ENCODE measurements around the gene FBXL17. TPM values are rescaled to one million over a fixed set of nuclear protein-coding genes. Genes with fewer than 3 reads are reported as not detected.

Gene FBXL17
- total RNA-seq, 8 experiments from 2014 or later: 14.5 to 30.0 (median 26.6) TPM

GRCh38 chr5:107951309-107951708, 430.6 kb downstream of the FBXL17 start:
- WGBS, 10 experiments: 0 to 100% (median 75%) methylated on average over 1 to 3 of the region's 3 CpGs; no CpG with 5 or more reads in 1 of the 10 experiments
- ATAC-seq (replicated peaks in 6 of 8): peak in 2 of 8 experiments; percentile 25 to 39
- H3K27ac ChIP-seq: peak overlapping the region in 1 of 2 donors; percentile 17
- H3K4me1 ChIP-seq (replicated peaks in 1 of 2): peaks cover 16 to 28% of the 10 kb centered on the region in 2 donors
- no peak overlapping the region for H3K4me3 ChIP-seq
- in situ Hi-C loops (cut with MboI; ENCODE audit: low pct_unique_long_range_greater_than_20kb in 2 of 9, low sequenced_read_pairs in 9 of 9, unreplicated experiment in 9 of 9): no loop called here

DNA sequence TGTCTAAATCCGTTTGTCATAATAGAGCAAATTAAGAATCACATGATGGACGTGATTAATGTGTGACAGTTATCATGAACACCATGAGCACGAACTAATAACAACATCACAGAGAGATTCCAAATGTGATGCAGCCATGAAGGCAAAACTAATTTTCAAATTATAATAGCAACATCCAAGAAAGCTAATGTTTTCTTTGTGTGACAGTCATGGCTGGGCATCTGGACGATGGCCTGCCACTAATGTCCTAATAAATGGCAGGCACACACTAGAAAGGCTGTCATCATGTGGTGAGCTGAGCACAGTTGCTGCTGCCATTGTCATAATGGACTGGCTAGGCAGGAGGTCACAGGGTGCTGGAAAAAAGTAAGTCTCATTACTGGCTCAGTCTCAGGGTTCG, 431.1 kb downstream of the FBXL17 start:
- 43 to 100% (median 74%) methylated on average over 1 to 5 of the region's 5 CpGs; no CpG with 5 or more reads in 1 of the 10 experiments for WGBS, 10 experiments
- H3K4me1 ChIP-seq (replicated peaks in 1 of 2): peaks cover 16 to 24% of the 10 kb centered on the region in 2 donors
- no peak overlapping the region for H3K4me3 ChIP-seq
- ATAC-seq (replicated peaks in 6 of 8): peak in 5 of 8 experiments; percentile 77 to 94 (median 84)
- in situ Hi-C loops (cut with MboI; ENCODE audit: low pct_unique_long_range_greater_than_20kb in 2 of 9, low sequenced_read_pairs in 9 of 9, unreplicated experiment in 9 of 9): no loop called here
- H3K27ac ChIP-seq: peak overlapping the region in 1 of 2 donors; percentile 17

DNA sequence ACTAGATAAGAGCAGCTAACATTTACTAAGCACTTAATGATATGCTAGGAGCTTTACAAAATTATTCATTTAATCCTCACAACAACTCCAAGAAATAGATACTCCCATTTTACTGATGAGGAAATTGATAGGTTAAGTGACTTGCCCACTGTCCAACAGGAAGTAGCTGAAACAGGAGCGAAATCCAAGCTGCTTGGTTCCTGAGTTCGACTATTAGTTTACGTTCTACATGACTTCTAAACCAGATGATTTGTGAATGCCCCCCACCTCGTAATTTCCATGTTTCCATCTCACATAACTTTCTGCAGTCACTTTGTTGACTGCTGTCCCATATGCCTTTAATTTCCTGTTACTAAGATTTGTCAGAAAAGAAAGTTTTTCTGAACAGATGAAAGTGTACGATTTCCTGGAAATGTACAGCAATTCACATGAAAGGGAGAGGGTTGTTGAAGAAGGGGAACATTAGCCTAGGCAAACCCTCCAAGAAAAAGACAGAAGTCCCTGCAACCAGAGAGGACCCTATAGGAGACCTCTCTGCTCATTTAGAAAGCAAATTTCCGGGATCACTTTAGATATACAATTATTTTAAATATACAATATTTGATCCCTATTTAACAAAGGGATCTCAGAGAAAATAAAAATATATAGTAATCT, 432.1 kb downstream of the FBXL17 start:
- WGBS, 10 experiments: 35 to 100% (median 87%) methylated on average over 1 to 6 of the region's 6 CpGs

GRCh38 chr5:107948377-107948776, 433.5 kb downstream of the FBXL17 start:
- ATAC-seq (replicated peaks in 6 of 8): no peak

More for the DNA sequence above, 432.1 kb downstream of the FBXL17 start:
- Histone ChIP-seq H3K27ac (no peak overlapping the region), H3K4me3 (no peak overlapping the region), H3K4me1 (replicated peaks in 1 of 2) (peaks cover 11 to 15% of the 10 kb centered on the region in 2 donors)
- ATAC-seq (replicated peaks in 6 of 8): no peak
- in situ Hi-C loops (cut with MboI; ENCODE audit: low pct_unique_long_range_greater_than_20kb in 2 of 9, low sequenced_read_pairs in 9 of 9, unreplicated experiment in 9 of 9): no loop called here

GRCh38 chr5:107945061-107945460, 436.8 kb downstream of the FBXL17 start:
- 75 to 100% (median 93%) methylated on average over 2 of the region's 2 CpGs for WGBS, 10 experiments
- peaks cover 4 to 5% of the 10 kb centered on the region in 2 donors for H3K4me1 ChIP-seq (replicated peaks in 1 of 2)
- no peak for ATAC-seq (replicated peaks in 6 of 8)
- H3K27ac ChIP-seq: no peak overlapping the region
- no peak overlapping the region for H3K4me3 ChIP-seq
- in situ Hi-C loops (cut with MboI; ENCODE audit: low pct_unique_long_range_greater_than_20kb in 2 of 9, low sequenced_read_pairs in 9 of 9, unreplicated experiment in 9 of 9): no loop called here

More at GRCh38 chr5:107948377-107948776, 433.5 kb downstream of the FBXL17 start:
- in situ Hi-C loops (cut with MboI; ENCODE audit: low pct_unique_long_range_greater_than_20kb in 2 of 9, low sequenced_read_pairs in 9 of 9, unreplicated experiment in 9 of 9): no loop called here
- H3K4me1 ChIP-seq (replicated peaks in 1 of 2): peaks cover 11 to 13% of the 10 kb centered on the region in 2 donors
- no peak overlapping the region for H3K27ac ChIP-seq
- no peak overlapping the region for H3K4me3 ChIP-seq
- 86 to 100% (median 100%) methylated on average over 1 of the region's 1 CpG; no CpG with 5 or more reads in 5 of the 10 experiments for WGBS, 10 experiments

DNA sequence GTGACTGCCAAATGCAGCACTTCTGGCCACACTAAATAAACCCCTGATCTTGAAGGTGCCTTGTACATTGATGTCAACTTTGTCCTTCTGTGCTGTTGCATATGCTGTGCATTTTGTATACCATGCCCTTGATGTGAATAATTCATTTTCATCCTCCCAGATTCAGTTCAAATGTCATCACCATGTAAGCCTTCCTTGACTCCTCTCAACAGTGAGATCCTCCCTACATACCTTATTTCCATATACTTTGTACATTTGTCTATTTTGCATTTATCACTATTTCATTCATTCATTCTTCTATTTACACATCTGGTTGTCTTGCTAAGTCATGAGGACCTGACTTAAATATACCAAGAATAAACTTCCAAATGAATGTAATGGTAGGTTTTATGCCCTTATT, 438.0 kb downstream of the FBXL17 start:
- no peak overlapping the region for H3K27ac ChIP-seq
- peaks cover 8 to 15% of the 10 kb centered on the region in 2 donors for H3K4me1 ChIP-seq (replicated peaks in 1 of 2)
- ATAC-seq (replicated peaks in 6 of 8): peak in 2 of 8 experiments; percentile 50 to 89
- in situ Hi-C loops (cut with MboI; ENCODE audit: low pct_unique_long_range_greater_than_20kb in 2 of 9, low sequenced_read_pairs in 9 of 9, unreplicated experiment in 9 of 9): no loop called here
- H3K4me3 ChIP-seq: no peak overlapping the region

- Histone ChIP-seq H3K27ac (no peak overlapping the region), H3K4me1 (replicated peaks in 1 of 2) (peaks cover 31 to 42% of the 10 kb centered on the region in 2 donors), H3K4me3 (no peak overlapping the region)
- 50 to 100% (median 68%) methylated on average over 1 to 2 of the region's 2 CpGs; no CpG with 5 or more reads in 2 of the 10 experiments for WGBS, 10 experiments
- in situ Hi-C loops (cut with MboI; ENCODE audit: low pct_unique_long_range_greater_than_20kb in 2 of 9, low sequenced_read_pairs in 9 of 9, unreplicated experiment in 9 of 9): no loop called here
- ATAC-seq (replicated peaks in 6 of 8): no peak
Measured at GRCh38 chr5:107941036-107941435, 440.9 kb downstream of the FBXL17 start.

DNA sequence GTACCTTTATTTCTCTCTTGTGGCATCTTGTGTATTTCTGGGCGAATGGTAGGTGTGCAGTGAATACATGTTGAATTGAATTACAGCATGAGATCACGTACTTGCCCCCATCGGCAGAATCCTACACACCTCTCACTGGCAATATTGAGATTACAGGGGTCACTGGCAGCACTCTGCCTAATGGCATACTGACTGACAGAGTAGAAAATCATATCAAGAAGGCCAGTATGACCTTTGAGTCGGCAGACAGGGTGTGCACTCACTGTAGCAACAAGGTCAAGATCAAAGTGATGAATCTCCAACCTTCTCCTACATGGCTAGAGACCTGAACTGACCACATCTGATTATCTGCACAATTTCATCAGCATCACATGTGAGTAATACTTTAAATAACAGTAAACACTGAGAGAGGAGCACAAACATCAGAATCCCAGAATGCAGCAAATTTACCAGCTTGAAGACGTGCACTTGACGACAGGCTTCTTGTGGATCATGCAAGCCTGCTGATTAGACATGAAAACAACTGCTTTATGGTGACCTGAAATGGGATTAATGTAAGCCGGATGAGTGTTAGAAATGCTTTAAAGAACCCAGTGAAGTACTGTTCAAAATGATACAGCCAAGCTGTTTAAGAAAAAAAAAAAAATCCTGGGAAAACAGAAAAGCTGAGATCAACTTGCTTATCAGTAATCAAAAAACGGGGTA, 444.1 kb downstream of the FBXL17 start:
- 48 to 92% (median 69%) methylated on average over 2 to 6 of the region's 8 CpGs for WGBS, 10 experiments
- Histone ChIP-seq H3K27ac (peak overlapping the region; percentile 23 to 56), H3K4me1 (replicated peaks in 1 of 2) (peaks cover 39 to 58% of the 10 kb centered on the region in 2 donors), H3K4me3 (no peak overlapping the region)
- peak in 5 of 8 experiments; percentile 54 to 76 (median 66) for ATAC-seq (replicated peaks in 6 of 8)
- in situ Hi-C loops (cut with MboI; ENCODE audit: low pct_unique_long_range_greater_than_20kb in 2 of 9, low sequenced_read_pairs in 9 of 9, unreplicated experiment in 9 of 9): no loop called here

GRCh38 chr5:107937204-107937603, 444.7 kb downstream of the FBXL17 start:
- WGBS, 10 experiments: 0 to 98% (median 25%) methylated on average over 2 to 4 of the region's 5 CpGs; no CpG with 5 or more reads in 1 of the 10 experiments
- in situ Hi-C loops (cut with MboI; ENCODE audit: low pct_unique_long_range_greater_than_20kb in 2 of 9, low sequenced_read_pairs in 9 of 9, unreplicated experiment in 9 of 9): no loop called here
- Histone ChIP-seq H3K4me3 (no peak overlapping the region), H3K27ac (peak overlapping the region; percentile 23 to 56), H3K4me1 (replicated peaks in 1 of 2) (peaks cover 39 to 58% of the 10 kb centered on the region in 2 donors)
- peak in 7 of 8 experiments; percentile 33 to 96 (median 93) for ATAC-seq (replicated peaks in 6 of 8)

GRCh38 chr5:107936515-107936914, 445.4 kb downstream of the FBXL17 start:
- 0 to 71% (median 33%) methylated on average over 1 of the region's 1 CpG; no CpG with 5 or more reads in 1 of the 10 experiments for WGBS, 10 experiments
- ATAC-seq (replicated peaks in 6 of 8): no peak
- Histone ChIP-seq H3K27ac (peak overlapping the region; percentile 23 to 64), H3K4me3 (no peak overlapping the region), H3K4me1 (replicated peaks in 1 of 2) (peaks cover 39 to 58% of the 10 kb centered on the region in 2 donors)
- in situ Hi-C loops (cut with MboI; ENCODE audit: low pct_unique_long_range_greater_than_20kb in 2 of 9, low sequenced_read_pairs in 9 of 9, unreplicated experiment in 9 of 9): no loop called here

GRCh38 chr5:107935645-107936044, 446.3 kb downstream of the FBXL17 start:
- 20 to 100% (median 68%) methylated on average over 1 of the region's 1 CpG; no CpG with 5 or more reads in 4 of the 10 experiments for WGBS, 10 experiments
- peaks cover 35 to 53% of the 10 kb centered on the region in 2 donors for H3K4me1 ChIP-seq (replicated peaks in 1 of 2)

DNA sequence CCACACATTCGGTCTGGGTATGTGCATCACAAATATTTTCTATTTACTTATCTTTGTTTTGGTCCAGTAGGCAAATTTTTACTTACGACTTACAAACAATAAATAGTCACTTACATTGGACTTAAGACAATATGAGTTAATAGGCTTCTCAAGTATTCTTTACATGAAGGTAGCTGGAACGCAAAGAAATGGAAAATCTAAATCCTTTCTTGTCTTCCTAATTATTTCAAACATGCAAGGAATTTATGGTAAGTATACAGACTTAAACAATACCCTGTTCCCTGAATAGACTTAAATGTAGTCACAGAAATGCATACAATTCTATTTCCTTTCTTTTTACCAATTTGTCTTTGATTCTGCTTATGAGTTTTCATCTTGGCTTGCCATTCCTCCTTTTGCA, 448.6 kb downstream of the FBXL17 start:
- Histone ChIP-seq H3K27ac (no peak overlapping the region), H3K4me1 (replicated peaks in 1 of 2) (peaks cover 26 to 39% of the 10 kb centered on the region in 2 donors), H3K4me3 (no peak overlapping the region)
- 63 to 100% (median 86%) methylated on average over 1 to 3 of the region's 3 CpGs; no CpG with 5 or more reads in 1 of the 10 experiments for WGBS, 10 experiments
- no peak for ATAC-seq (replicated peaks in 6 of 8)
- in situ Hi-C loops (cut with MboI; ENCODE audit: low pct_unique_long_range_greater_than_20kb in 2 of 9, low sequenced_read_pairs in 9 of 9, unreplicated experiment in 9 of 9): no loop called here

More at GRCh38 chr5:107935645-107936044, 446.3 kb downstream of the FBXL17 start:
- peak in 1 of 8 experiments; percentile 22 for ATAC-seq (replicated peaks in 6 of 8)
- H3K4me3 ChIP-seq: no peak overlapping the region
- no peak overlapping the region for H3K27ac ChIP-seq
- in situ Hi-C loops (cut with MboI; ENCODE audit: low pct_unique_long_range_greater_than_20kb in 2 of 9, low sequenced_read_pairs in 9 of 9, unreplicated experiment in 9 of 9): no loop called here

DNA sequence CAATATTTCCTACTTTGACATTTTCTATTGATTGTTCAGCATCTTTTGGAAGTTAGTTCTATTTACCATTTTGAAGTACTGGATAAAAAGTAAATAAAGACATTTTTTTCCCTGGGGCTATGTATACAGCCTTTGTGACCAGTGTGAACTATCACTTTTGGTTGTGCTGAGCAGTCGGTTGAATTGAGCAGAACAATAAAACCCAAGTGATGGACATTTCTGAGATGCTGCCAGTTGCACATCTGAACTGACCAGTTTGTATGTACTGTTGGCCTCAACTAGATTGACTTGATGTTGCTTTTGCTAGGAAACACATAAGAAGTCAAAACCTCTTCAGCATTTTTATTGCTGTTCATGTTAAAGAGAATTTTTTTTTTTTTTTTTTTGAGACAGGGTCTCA, 451.0 kb downstream of the FBXL17 start:
- WGBS, 10 experiments: 70 to 100% (median 94%) methylated on average over 1 of the region's 1 CpG
- Histone ChIP-seq H3K4me1 (replicated peaks in 1 of 2) (peaks cover 6 to 20% of the 10 kb centered on the region in 2 donors), H3K27ac (no peak overlapping the region), H3K4me3 (no peak overlapping the region)
- ATAC-seq (replicated peaks in 6 of 8): peak in 1 of 8 experiments; percentile 42
- in situ Hi-C loops (cut with MboI; ENCODE audit: low pct_unique_long_range_greater_than_20kb in 2 of 9, low sequenced_read_pairs in 9 of 9, unreplicated experiment in 9 of 9): no loop called here
